Measurements from ENCODE around the gene ERN1. TPM values are rescaled to one million over a fixed set of nuclear protein-coding genes. Genes with fewer than 3 reads are reported as not detected.

ERN1 gene
- total and polyA plus RNA-seq, 3 donors from 2014 or later: 7.0 to 13.0 (median 12.8) TPM

DNA sequence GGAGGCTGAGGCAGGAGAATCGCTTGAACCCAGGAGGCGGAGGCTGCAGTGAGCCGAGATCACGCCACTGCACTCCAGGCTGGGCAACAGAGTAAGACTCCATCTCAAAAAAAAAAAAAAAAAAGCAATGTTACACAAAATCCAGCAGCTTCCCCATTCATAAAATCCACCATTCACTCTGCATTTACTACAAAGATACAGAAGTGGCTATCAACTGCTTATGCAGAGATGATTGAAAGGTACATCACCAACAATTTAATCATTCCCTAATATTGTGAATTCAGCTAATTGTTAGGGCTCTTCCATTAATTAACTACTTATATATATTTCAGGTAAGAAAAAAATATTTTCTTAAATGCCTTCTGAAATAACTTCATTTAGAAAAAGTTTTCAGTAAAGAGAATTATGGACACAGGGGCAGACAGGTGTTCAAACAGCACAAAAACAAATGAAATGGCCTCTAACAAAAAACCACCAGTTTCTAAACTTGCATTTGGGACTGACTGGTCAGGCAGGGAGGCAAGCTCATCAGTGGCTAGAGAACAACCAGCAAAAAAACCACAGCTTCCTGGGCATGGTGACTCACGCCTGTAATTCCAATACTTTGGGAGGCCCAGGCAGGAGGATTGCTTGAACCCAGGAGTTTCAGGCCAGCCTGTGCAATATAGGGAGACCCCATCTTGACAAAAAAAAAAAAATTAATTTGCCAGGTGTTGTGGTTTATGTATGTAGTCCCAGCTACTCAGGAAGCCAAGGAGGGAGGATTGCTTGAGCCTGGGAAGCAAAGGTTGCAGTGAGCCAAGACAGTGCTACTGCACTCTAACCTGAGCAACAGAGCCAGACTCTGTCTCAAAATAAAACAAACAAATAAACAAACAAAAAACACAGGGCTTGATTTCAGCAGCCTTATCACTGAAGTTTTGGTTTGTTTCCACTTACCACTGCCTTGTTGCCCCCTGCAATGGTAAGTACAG is 26.3 kb downstream of the ERN1 start:
- H3K4me3 ChIP-seq: no peak overlapping the region
- DNase-seq: no peak
- H3K9me3 ChIP-seq: no peaks in the 10 kb centered on the region
- peaks cover 4% of the 10 kb centered on the region for H3K4me1 ChIP-seq
- intact Hi-C loops (cut with DNase I; ENCODE audit: low total_unique reads): no loop called here
- WGBS, 2 donors: 80 to 95% methylated on average over 5 of the region's 5 CpGs
- TF ChIP-seq, protein P1, sequence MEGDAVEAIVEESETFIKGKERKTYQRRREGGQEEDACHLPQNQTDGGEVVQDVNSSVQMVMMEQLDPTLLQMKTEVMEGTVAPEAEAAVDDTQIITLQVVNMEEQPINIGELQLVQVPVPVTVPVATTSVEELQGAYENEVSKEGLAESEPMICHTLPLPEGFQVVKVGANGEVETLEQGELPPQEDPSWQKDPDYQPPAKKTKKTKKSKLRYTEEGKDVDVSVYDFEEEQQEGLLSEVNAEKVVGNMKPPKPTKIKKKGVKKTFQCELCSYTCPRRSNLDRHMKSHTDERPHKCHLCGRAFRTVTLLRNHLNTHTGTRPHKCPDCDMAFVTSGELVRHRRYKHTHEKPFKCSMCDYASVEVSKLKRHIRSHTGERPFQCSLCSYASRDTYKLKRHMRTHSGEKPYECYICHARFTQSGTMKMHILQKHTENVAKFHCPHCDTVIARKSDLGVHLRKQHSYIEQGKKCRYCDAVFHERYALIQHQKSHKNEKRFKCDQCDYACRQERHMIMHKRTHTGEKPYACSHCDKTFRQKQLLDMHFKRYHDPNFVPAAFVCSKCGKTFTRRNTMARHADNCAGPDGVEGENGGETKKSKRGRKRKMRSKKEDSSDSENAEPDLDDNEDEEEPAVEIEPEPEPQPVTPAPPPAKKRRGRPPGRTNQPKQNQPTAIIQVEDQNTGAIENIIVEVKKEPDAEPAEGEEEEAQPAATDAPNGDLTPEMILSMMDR (IDR thresholded peaks at IDR 0.05): no peak
- no peak for TF ChIP-seq POLR2A (IDR thresholded peaks at IDR 0.05)
- no peak overlapping the region for H3K27ac ChIP-seq
- no peaks in the 10 kb centered on the region for H3K27me3 ChIP-seq
- no peaks in the 10 kb centered on the region for H3K36me3 ChIP-seq (ENCODE audit: low read depth, missing control alignments)

DNA sequence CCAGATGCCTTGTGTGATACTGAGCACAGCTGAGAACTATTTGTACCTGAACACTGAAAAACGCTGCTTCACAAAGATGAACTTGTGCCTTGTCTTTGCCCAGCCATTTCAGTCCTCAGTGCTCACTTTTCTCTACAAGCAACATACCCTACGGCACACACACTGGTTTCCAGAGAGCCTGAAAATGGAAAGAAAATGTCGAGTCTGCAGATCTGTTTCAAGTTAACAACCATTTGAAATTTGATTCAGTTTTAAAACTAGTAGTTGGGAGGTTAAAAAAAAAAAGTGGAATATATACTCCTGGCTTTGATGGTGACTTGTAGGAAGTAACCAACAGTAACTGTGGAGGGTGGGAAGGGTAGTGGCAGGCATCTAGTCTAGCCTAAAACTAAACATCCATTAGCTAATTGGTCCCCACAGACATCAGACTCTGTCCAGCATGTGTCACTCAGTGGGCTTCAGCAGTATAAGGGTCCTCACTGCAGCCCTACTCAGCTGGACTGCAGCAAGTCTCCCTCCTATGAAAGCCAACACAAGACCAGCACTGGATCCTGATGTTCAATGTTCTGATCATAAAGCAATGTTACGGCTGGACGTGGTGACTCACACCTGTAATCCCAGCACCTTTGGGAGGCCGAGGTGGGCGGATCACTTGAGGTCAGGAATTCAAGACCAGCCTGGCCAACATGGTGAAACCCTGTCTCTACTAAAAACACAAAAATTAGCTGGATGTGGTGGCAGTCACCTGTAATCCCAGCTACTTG is 27.1 kb downstream of the ERN1 start:
- no peak overlapping the region for H3K4me3 ChIP-seq
- TF ChIP-seq, protein P1 (IDR thresholded peaks at IDR 0.05): no peak
- no peak for TF ChIP-seq POLR2A (IDR thresholded peaks at IDR 0.05)
- H3K4me1 ChIP-seq: no peaks in the 10 kb centered on the region
- intact Hi-C loops (cut with DNase I; ENCODE audit: low total_unique reads): no loop called here
- WGBS, 2 donors: 96% methylated on average over 7 of the region's 7 CpGs
- no peaks in the 10 kb centered on the region for H3K36me3 ChIP-seq (ENCODE audit: low read depth, missing control alignments)
- H3K9me3 ChIP-seq: no peaks in the 10 kb centered on the region
- H3K27ac ChIP-seq: no peak overlapping the region
- DNase-seq: no peak
- H3K27me3 ChIP-seq: no peaks in the 10 kb centered on the region

DNA sequence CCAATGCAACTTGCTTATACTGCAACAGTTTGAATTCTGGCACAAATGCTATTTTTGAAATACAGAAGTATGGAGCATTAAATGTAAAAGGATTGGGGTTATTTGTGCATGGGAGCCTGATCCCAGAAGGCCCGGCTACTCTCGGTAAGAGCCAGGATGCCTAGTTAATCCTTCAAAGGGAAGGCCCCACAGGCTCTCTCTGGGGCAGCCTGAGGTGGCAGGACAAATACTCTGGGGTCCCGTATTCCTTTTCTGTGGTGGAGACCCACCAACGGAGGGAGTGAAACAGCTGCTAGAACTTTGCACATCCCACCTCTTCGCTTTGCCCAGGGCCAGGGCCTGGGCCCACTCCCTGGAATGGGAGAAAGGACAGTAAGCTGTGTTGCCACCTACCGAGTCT is 30.4 kb downstream of the ERN1 start:
- no peaks in the 10 kb centered on the region for H3K36me3 ChIP-seq (ENCODE audit: low read depth, missing control alignments)
- no peaks in the 10 kb centered on the region for H3K4me1 ChIP-seq
- H3K27me3 ChIP-seq: no peaks in the 10 kb centered on the region
- DNase-seq: no peak
- no peaks in the 10 kb centered on the region for H3K9me3 ChIP-seq
- no peak overlapping the region for H3K4me3 ChIP-seq
- H3K27ac ChIP-seq: no peak overlapping the region
- TF ChIP-seq, protein P1 (IDR thresholded peaks at IDR 0.05): no peak
- TF ChIP-seq POLR2A (IDR thresholded peaks at IDR 0.05): no peak
- intact Hi-C loops (cut with DNase I; ENCODE audit: low total_unique reads): no loop called here
- WGBS, 2 donors: 89 to 95% methylated on average over 6 of the region's 6 CpGs

DNA sequence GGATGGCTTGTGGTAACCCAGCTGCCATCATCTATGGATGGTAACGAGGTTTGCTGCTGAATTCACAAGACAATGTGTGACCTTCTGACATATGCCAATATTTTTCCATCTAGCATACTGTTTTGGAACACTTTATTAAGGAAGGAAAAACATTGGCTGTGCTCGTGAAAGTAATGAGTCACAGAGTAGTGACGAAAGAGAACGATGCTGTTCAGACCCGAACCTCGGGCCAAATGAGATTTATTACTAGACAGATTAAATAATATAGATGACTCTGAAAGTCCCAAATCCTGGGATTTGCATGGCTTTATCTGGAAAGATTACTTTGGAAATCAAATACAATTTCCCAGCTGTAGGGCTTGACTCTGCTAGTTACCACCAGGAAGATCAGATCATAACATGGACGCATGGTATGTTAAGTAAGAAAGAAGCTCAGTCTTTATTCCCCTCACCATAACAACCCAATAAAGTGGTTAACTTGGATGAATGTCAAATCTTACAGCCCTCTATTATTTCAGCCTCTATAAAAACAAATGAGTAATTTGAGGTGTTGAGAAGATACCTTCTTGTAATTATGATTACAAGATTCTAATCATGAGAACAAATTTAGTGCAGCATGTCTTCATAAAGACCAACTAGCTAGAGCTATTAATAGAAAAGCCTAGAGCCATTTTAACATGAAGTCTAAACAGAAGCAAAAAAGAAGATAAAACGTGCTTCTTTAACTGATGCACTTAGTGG is 32.6 kb downstream of the ERN1 start:
- intact Hi-C loops (cut with DNase I; ENCODE audit: low total_unique reads): no loop called here
- Histone ChIP-seq H3K9me3 (no peaks in the 10 kb centered on the region), H3K27me3 (no peaks in the 10 kb centered on the region), H3K27ac (no peak overlapping the region), H3K4me3 (no peak overlapping the region), H3K4me1 (no peaks in the 10 kb centered on the region), H3K36me3 (ENCODE audit: low read depth, missing control alignments) (no peaks in the 10 kb centered on the region)
- WGBS, 2 donors: 76 to 79% methylated on average over 8 of the region's 8 CpGs
- TF ChIP-seq POLR2A (IDR thresholded peaks at IDR 0.05): no peak
- TF ChIP-seq, protein P1 (IDR thresholded peaks at IDR 0.05): no peak
- DNase-seq: no peak
